GM12801 (cell line): ENCODE results near the gene YAP1.

Experiments
- TF ChIP-seq, protein P1 (sequence below): IDR thresholded peaks from one replicate; pipeline ENCODE4 v1.5.1; 2011; ENCODE audit warnings: control low read depth; ENCODE audit not compliant: insufficient read length; ENCODE audit errors: extremely low read depth

The YAP1 gene

GRCh38 chr11:102276783-102277182 is 166.5 kb downstream of the YAP1 start:
- TF ChIP-seq, protein P1, sequence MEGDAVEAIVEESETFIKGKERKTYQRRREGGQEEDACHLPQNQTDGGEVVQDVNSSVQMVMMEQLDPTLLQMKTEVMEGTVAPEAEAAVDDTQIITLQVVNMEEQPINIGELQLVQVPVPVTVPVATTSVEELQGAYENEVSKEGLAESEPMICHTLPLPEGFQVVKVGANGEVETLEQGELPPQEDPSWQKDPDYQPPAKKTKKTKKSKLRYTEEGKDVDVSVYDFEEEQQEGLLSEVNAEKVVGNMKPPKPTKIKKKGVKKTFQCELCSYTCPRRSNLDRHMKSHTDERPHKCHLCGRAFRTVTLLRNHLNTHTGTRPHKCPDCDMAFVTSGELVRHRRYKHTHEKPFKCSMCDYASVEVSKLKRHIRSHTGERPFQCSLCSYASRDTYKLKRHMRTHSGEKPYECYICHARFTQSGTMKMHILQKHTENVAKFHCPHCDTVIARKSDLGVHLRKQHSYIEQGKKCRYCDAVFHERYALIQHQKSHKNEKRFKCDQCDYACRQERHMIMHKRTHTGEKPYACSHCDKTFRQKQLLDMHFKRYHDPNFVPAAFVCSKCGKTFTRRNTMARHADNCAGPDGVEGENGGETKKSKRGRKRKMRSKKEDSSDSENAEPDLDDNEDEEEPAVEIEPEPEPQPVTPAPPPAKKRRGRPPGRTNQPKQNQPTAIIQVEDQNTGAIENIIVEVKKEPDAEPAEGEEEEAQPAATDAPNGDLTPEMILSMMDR, result no peak

- TF ChIP-seq, protein P1, result no peak
These were observed 169.5 kb downstream of the YAP1 start for GRCh38 chr11:102279641-102280170.

DNA sequence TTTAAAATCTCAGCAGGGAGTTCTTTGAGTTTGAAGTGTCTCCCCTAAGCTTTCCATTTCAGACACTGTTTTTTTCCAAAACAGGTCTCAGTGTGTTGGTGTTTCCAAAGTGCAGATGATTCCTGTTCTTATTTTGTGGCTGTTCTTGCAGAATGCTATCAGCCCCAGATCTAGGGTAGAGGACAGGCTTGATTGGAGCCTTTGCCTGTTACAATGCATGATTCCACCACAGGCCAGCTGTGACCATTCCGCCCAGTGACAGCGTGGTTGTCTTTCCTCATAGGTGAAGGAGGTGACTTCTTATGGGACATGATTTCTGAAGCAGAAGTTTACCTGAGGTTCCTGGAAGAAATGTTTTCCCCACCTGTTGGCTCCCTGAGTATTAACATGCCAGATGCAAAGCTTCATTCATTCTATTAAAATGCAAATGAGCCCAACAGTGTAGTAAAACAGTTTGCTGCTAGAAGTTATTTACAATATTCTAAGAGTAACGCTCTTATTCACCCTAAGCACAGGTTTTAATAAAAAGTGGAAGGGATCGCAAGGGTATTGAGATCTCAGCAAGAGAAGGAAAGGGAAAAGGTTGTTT is 170.1 kb downstream of the YAP1 start:
- TF ChIP-seq, protein P1, result no peak
